Measurements from ENCODE around the gene ATN1.
A peak's percentile ranks its signal among the peaks of the same experiment; 100 is the strongest.

The ATN1 gene

GRCh38 chr12:6959058-6959804 lies 31.5 kb downstream of the ATN1 start:
- DNase-seq, result peak; percentile 67

- no peak for DNase-seq
Observed at GRCh38 chr12:6959805-6960592, 32.2 kb downstream of the ATN1 start.

GRCh38 chr12:6960593-6961277 lies 33.0 kb downstream of the ATN1 start:
- DNase-seq, result no peak

- DNase-seq, result peak; percentile 90
Observed at GRCh38 chr12:6961278-6961694, 33.5 kb downstream of the ATN1 start.

GRCh38 chr12:6961695-6962284 lies 34.0 kb downstream of the ATN1 start:
- DNase-seq, result peak; percentile 43

- no peak for DNase-seq
Observed at GRCh38 chr12:6962285-6963015, 34.7 kb downstream of the ATN1 start.

GRCh38 chr12:6963016-6963731 lies 35.4 kb downstream of the ATN1 start:
- no peak for DNase-seq

- DNase-seq, result no peak
Observed at GRCh38 chr12:6963791-6964413, 36.1 kb downstream of the ATN1 start.

GRCh38 chr12:6964605-6965025 lies 36.9 kb downstream of the ATN1 start:
- no peak for DNase-seq

- peak; percentile 91 for DNase-seq
Observed at GRCh38 chr12:6965026-6965661, 37.4 kb downstream of the ATN1 start.

GRCh38 chr12:6965714-6966113 lies 38.0 kb downstream of the ATN1 start:
- no peak for DNase-seq

GRCh38 chr12:6966351-6966750 lies 38.6 kb downstream of the ATN1 start:
- no peak for DNase-seq

- no peak for DNase-seq
Observed at GRCh38 chr12:6967651-6968100, 39.9 kb downstream of the ATN1 start.

- no peak for DNase-seq
Observed at GRCh38 chr12:6968426-6968825, 40.7 kb downstream of the ATN1 start.

GRCh38 chr12:6970096-6970527 lies 42.4 kb downstream of the ATN1 start:
- DNase-seq, result no peak

- DNase-seq, result no peak
Observed at GRCh38 chr12:6974180-6974579, 46.4 kb downstream of the ATN1 start.

- DNase-seq, result no peak
Observed at GRCh38 chr12:6975297-6976032, 47.7 kb downstream of the ATN1 start.

GRCh38 chr12:6977653-6978052 lies 49.9 kb downstream of the ATN1 start:
- no peak for DNase-seq

- no peak for DNase-seq
Observed at GRCh38 chr12:6978188-6978587, 50.4 kb downstream of the ATN1 start.

- DNase-seq, result no peak
Observed at GRCh38 chr12:6978611-6979011, 50.9 kb downstream of the ATN1 start.
